Measurements from ENCODE around the gene ANKRD63.

The ANKRD63 gene

DNA sequence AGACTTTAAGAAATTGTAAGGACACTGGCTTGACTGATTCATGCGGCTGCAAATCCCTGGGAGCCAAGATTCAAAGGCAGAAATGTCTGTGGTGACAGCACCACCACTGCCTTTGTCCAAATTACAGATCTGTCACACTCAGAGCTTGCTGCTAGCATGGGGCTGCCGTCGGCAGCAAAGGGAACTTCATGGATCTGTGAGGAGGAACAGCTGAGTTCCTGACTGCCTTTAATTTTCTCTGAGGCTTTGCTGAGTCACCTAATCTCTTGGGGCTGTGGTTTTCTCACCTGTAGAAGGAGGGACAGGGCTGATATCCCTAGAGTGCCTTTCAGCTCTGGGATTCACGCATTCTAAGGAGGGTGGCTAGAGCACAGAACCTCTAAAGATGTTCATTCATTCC is 48.1 kb downstream of the ANKRD63 start:
- TF ChIP-seq ZBTB7A (IDR thresholded peaks at IDR 0.05; ENCODE audit: low read depth) = no peak
- no peak for TF ChIP-seq NFIC (IDR thresholded peaks at IDR 0.05)
- TF ChIP-seq TCF12 (IDR thresholded peaks at IDR 0.05; ENCODE audit: low read depth) = no peak
- no peak for TF ChIP-seq CEBPB (IDR thresholded peaks at IDR 0.05)
- TF ChIP-seq TAF1 (IDR thresholded peaks at IDR 0.05; ENCODE audit: low read depth) = no peak

DNA sequence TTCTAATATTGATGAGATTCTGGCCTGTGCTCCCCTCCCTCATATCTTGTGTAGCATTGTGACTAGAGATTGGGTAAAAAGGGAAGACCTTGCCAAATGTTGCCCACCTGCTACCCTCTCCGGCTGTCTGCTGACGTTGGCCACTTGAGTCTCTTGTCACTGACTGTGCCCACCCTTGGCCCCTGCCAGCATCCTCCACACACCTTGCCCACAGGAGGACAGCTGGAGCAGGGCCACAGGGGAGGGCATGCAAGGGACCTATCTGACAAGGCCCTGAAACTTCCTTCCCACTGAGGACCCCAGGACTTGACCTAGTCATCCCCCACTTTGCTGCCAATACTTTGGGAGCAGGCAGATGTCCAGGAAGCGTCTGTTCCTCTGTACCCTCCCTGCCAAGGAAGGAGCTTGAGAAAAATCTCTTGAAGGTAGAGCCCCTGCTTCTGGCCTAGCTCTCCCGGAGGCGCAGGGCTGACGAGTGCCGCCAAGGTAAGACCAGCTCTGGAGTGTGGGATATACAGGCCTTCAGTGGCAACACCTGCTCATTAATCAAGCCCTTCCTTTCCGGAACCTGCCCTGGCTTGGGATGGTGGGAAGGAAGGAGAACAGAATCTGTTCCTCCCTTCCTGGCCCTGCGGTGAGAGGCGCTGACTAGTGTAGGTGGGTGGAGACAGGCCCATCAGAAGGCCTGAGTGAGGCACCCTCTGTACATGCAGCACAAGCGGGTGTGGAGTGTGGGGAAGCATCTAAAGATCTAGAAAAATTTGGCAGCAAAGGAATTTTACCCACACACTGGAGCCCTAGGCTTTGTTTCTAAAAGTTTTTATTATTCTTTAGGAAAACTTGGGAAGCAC is 48.9 kb downstream of the ANKRD63 start:
- TF ChIP-seq, protein P1, sequence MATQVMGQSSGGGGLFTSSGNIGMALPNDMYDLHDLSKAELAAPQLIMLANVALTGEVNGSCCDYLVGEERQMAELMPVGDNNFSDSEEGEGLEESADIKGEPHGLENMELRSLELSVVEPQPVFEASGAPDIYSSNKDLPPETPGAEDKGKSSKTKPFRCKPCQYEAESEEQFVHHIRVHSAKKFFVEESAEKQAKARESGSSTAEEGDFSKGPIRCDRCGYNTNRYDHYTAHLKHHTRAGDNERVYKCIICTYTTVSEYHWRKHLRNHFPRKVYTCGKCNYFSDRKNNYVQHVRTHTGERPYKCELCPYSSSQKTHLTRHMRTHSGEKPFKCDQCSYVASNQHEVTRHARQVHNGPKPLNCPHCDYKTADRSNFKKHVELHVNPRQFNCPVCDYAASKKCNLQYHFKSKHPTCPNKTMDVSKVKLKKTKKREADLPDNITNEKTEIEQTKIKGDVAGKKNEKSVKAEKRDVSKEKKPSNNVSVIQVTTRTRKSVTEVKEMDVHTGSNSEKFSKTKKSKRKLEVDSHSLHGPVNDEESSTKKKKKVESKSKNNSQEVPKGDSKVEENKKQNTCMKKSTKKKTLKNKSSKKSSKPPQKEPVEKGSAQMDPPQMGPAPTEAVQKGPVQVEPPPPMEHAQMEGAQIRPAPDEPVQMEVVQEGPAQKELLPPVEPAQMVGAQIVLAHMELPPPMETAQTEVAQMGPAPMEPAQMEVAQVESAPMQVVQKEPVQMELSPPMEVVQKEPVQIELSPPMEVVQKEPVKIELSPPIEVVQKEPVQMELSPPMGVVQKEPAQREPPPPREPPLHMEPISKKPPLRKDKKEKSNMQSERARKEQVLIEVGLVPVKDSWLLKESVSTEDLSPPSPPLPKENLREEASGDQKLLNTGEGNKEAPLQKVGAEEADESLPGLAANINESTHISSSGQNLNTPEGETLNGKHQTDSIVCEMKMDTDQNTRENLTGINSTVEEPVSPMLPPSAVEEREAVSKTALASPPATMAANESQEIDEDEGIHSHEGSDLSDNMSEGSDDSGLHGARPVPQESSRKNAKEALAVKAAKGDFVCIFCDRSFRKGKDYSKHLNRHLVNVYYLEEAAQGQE (IDR thresholded peaks at IDR 0.05; ENCODE audit: low read depth) = no peak
- TF ChIP-seq RAD21 (IDR thresholded peaks at IDR 0.05; ENCODE audit: low read depth) (no peak), TAF1 (IDR thresholded peaks at IDR 0.05; ENCODE audit: low read depth) (no peak), FOXM1 (IDR thresholded peaks at IDR 0.05; ENCODE audit: borderline replicate concordance, low read depth) (no peak), CREB1 (IDR thresholded peaks at IDR 0.05; ENCODE audit: low read depth) (no peak), YY1 (IDR thresholded peaks at IDR 0.05; ENCODE audit: low read depth) (no peak), ZBTB7A (IDR thresholded peaks at IDR 0.05; ENCODE audit: low read depth) (no peak), TEAD4 (IDR thresholded peaks at IDR 0.05) (no peak), EP300 (IDR thresholded peaks at IDR 0.05; ENCODE audit: borderline replicate concordance) (no peak), NFIC (IDR thresholded peaks at IDR 0.05) (no peak), EGR1 (IDR thresholded peaks at IDR 0.05) (no peak), CEBPB (IDR thresholded peaks at IDR 0.05) (no peak), TCF12 (IDR thresholded peaks at IDR 0.05; ENCODE audit: low read depth) (no peak)
- TF ChIP-seq, protein P2, sequence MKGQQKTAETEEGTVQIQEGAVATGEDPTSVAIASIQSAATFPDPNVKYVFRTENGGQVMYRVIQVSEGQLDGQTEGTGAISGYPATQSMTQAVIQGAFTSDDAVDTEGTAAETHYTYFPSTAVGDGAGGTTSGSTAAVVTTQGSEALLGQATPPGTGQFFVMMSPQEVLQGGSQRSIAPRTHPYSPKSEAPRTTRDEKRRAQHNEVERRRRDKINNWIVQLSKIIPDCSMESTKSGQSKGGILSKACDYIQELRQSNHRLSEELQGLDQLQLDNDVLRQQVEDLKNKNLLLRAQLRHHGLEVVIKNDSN (IDR thresholded peaks at IDR 0.05) = no peak
- TF ChIP-seq, protein P3, sequence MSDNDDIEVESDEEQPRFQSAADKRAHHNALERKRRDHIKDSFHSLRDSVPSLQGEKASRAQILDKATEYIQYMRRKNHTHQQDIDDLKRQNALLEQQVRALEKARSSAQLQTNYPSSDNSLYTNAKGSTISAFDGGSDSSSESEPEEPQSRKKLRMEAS (IDR thresholded peaks at IDR 0.05) = no peak

DNA sequence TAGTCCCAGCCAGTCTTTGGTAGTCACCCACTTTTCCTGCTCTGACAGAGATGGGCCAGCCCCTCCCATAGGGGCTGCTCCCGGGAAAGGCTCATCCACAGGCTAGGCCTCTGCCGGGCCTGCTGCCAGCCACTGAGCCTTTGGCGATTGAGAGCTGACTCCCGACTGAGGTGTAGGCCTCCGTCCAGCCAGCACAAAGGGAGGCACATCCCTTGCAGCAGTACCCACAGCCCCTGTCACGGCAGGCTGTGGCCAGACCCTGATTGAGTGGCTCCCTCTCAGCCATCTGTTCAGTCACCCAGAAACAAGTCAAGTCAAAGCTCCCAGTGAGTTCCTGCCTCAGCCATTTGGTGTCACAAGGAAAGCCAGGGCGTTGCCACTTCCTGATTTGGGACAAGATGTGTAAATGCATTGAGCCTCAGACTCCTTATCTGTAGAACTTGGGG is 50.2 kb downstream of the ANKRD63 start:
- no peak for TF ChIP-seq EP300 (IDR thresholded peaks at IDR 0.05; ENCODE audit: borderline replicate concordance)
- TF ChIP-seq NFIC (IDR thresholded peaks at IDR 0.05) = no peak
- TF ChIP-seq TCF12 (IDR thresholded peaks at IDR 0.05; ENCODE audit: low read depth) = no peak
- TF ChIP-seq FOXM1 (IDR thresholded peaks at IDR 0.05; ENCODE audit: borderline replicate concordance, low read depth) = no peak

Measured in Ishikawa (cell line).